Thoracic aorta (tissue), 2 donors: ENCODE measurements around the gene PROX2. TPM values are rescaled to one million over a fixed set of nuclear protein-coding genes. Genes with fewer than 3 reads are reported as not detected.

Source experiments
- ATAC-seq: fragments of 150-250 bp; one replicate; pipeline ENCODE4 v1.8.0; 2017; ENCODE audit warnings: low read depth; ENCODE audit not compliant: insufficient number of reproducible peaks, low FRiP score
- DNase-seq: peaks from one replicate; pipeline ENCODE4 v3.0.0-alpha.2; 2020; ENCODE audit warnings: low spot score
- H3K27ac ChIP-seq, 2 donors: fragments of 200-600 bp; sonication (generic); 1 replicate in 1 of 2; 2 replicates in 1 of 2; pipeline ENCODE4 v1.5.1; 2016; ENCODE audit warnings: mild to moderate bottlenecking in 2 of 2, moderate library complexity in 2 of 2
- H3K27me3 ChIP-seq: fragments of 200-600 bp; sonication (generic); replicated peaks from 2 replicates; pipeline ENCODE4 v1.6.0; 2016; ENCODE audit warnings: mild to moderate bottlenecking; ENCODE audit not compliant: insufficient read depth
- H3K36me3 ChIP-seq: fragments of 200-600 bp; sonication (generic); one replicate; pipeline ENCODE4 v1.5.1; 2016
- H3K4me1 ChIP-seq, 2 donors: fragments of 200-600 bp; sonication (generic); 1 replicate in 1 of 2; 2 replicates in 1 of 2; pipeline versions ENCODE4 v1.5.1 to v1.6.0; 2016; ENCODE audit warnings: low read depth in 2 of 2, mild to moderate bottlenecking in 1 of 2; ENCODE audit not compliant: control insufficient read depth in 1 of 2
- H3K4me3 ChIP-seq: fragments of 200-600 bp; sonication (generic); 2 replicates; pipeline ENCODE4 v1.5.1; 2016; ENCODE audit warnings: mild to moderate bottlenecking
- H3K9me3 ChIP-seq: fragments of 200-600 bp; sonication (generic); 2 replicates; pipeline ENCODE4 v1.5.1; 2016
- CTCF ChIP-seq: fragments of 200-600 bp; sonication (generic); IDR thresholded peaks from one replicate; pipeline ENCODE4 v1.5.1; 2019; ENCODE audit warnings: antibody characterized with exemption
- total RNA-seq, 2 donors: library from RNA; depleted of rRNA; stranded (reverse); fragments of >200 nt; gene quantifications; one replicate each; pipeline versions ENCODE4 v1.1.0 to v1.2.3, GENCODE V29; 2016

The PROX2 gene
- total RNA-seq, 2 donors from 2014 or later = not detected

GRCh38 chr14:74861734-74862090, 14.2 kb downstream of the PROX2 start:
- Histone ChIP-seq H3K27ac (no peak overlapping the region), H3K4me3 (no peak overlapping the region), H3K27me3 (no peaks in the 10 kb centered on the region), H3K36me3 (no peaks in the 10 kb centered on the region), H3K9me3 (no peaks in the 10 kb centered on the region), H3K4me1 (peaks cover 0 to 9% of the 10 kb centered on the region in 2 donors)
- no peak for ATAC-seq
- TF ChIP-seq CTCF = no peak
- no peak for DNase-seq

GRCh38 chr14:74860899-74861733, 14.8 kb downstream of the PROX2 start:
- Histone ChIP-seq H3K4me3 (no peak overlapping the region), H3K9me3 (no peaks in the 10 kb centered on the region), H3K27ac (no peak overlapping the region), H3K36me3 (no peaks in the 10 kb centered on the region), H3K27me3 (no peaks in the 10 kb centered on the region), H3K4me1 (peaks cover 0 to 9% of the 10 kb centered on the region in 2 donors)
- ATAC-seq = peak; percentile 10
- peak; percentile 77 for DNase-seq
- peak; percentile 89 for TF ChIP-seq CTCF

GRCh38 chr14:74859757-74860552, 16.0 kb downstream of the PROX2 start:
- Histone ChIP-seq H3K27ac (no peak overlapping the region), H3K27me3 (no peaks in the 10 kb centered on the region), H3K4me3 (no peak overlapping the region), H3K4me1 (peaks cover 0 to 9% of the 10 kb centered on the region in 2 donors), H3K36me3 (no peaks in the 10 kb centered on the region), H3K9me3 (no peaks in the 10 kb centered on the region)
- ATAC-seq = no peak
- TF ChIP-seq CTCF = no peak
- no peak for DNase-seq

- H3K4me3 ChIP-seq = no peak overlapping the region
- peaks cover 4 to 16% of the 10 kb centered on the region in 2 donors for H3K4me1 ChIP-seq
- no peaks in the 10 kb centered on the region for H3K36me3 ChIP-seq
- DNase-seq (no peak), ATAC-seq (no peak)
- TF ChIP-seq CTCF = no peak
- no peak overlapping the region for H3K27ac ChIP-seq
- H3K27me3 ChIP-seq = no peaks in the 10 kb centered on the region
- H3K9me3 ChIP-seq = no peaks in the 10 kb centered on the region
Measured at GRCh38 chr14:74858022-74858421, 17.9 kb downstream of the PROX2 start.

GRCh38 chr14:74856366-74856765, 19.6 kb downstream of the PROX2 start:
- no peak for TF ChIP-seq CTCF
- peaks cover 6 to 20% of the 10 kb centered on the region in 2 donors for H3K4me1 ChIP-seq
- H3K9me3 ChIP-seq = no peaks in the 10 kb centered on the region
- ATAC-seq (no peak), DNase-seq (no peak)
- H3K27ac ChIP-seq = no peak overlapping the region
- no peaks in the 10 kb centered on the region for H3K36me3 ChIP-seq
- no peak overlapping the region for H3K4me3 ChIP-seq
- no peaks in the 10 kb centered on the region for H3K27me3 ChIP-seq
